ENCODE data around the gene GRM7.

GRCh38 chr3:7307410-7307809 lies 446.5 kb downstream of the GRM7 start:
- TF ChIP-seq CTCF (IDR thresholded peaks at IDR 0.05) (no peak), POLR2A (IDR thresholded peaks at IDR 0.05) (no peak)

Data from body of pancreas (tissue), 4 donors.